ENCODE results near the gene MSI2. TPM values are rescaled to one million over a fixed set of nuclear protein-coding genes. Genes with fewer than 3 reads are reported as not detected.

MSI2 gene
- polyA plus RNA-seq, 1 of the 3 experiments (the other 2 are of a cell fraction), result 24.1 TPM

GRCh38 chr17:57375770-57376225 lies 119.5 kb downstream of the MSI2 start (continued):
- no peak for TF ChIP-seq EZH2phosphoT487 (IDR thresholded peaks at IDR 0.05; ENCODE audit: borderline replicate concordance, low read depth)
- no peak for TF ChIP-seq SIN3A (IDR thresholded peaks at IDR 0.05; ENCODE audit: borderline replicate concordance, low read depth, low read length)
- no peak for TF ChIP-seq MXI1 (IDR thresholded peaks at IDR 0.05; ENCODE audit: low read depth, low read length)
- no peak for TF ChIP-seq CTCF (IDR thresholded peaks at IDR 0.05)

GRCh38 chr17:57377094-57377493 lies 120.8 kb downstream of the MSI2 start:
- POLR2A ChIA-PET, result no interaction called here
- H3K27ac ChIP-seq (ENCODE audit: low read depth in 2 of 2, low read length in 1 of 2), result peak overlapping the region in 1 of 2 experiments; percentile 7; a peak in 1 of 4 replicates
- peaks cover 4% of the 10 kb centered on the region; the same call in 1 of the 2 replicates for H3K9me3 ChIP-seq
- CTCF ChIA-PET, result interaction anchor here (1.0 kb wide), 1 partner anchor 134 kb away, joined by 4 read pairs; no protein-coding TSS in a partner anchor
- peaks cover 0 to 12% of the 10 kb centered on the region in 2 experiments for H3K36me3 ChIP-seq (replicated peaks in 1 of 2; ENCODE audit: control insufficient read depth in 1 of 2, insufficient read depth in 2 of 2, low read length in 1 of 2)
- no peak overlapping the region for H2AFZ ChIP-seq (ENCODE audit: low read depth)
- H3K27me3 ChIP-seq (ENCODE audit: insufficient read depth), result no peaks in the 10 kb centered on the region
- H3K9ac ChIP-seq, result no peak overlapping the region
- no peaks in the 10 kb centered on the region for H3F3A ChIP-seq (replicated peaks; ENCODE audit: insufficient read depth)
- H3K4me3 ChIP-seq (ENCODE audit: low read depth in 2 of 2, low read length in 1 of 2), result no peak overlapping the region
- DNase-seq, result no peak
- no peak for TF ChIP-seq ELF1 (IDR thresholded peaks at IDR 0.05)
- no peak for TF ChIP-seq SIN3A (IDR thresholded peaks at IDR 0.05; ENCODE audit: borderline replicate concordance, low read depth, low read length)
- no peak for TF ChIP-seq USF1 (IDR thresholded peaks at IDR 0.05; ENCODE audit: borderline replicate concordance, low read depth)
- no peak for TF ChIP-seq EZH2phosphoT487 (IDR thresholded peaks at IDR 0.05; ENCODE audit: borderline replicate concordance, low read depth)
- TF ChIP-seq USF2 (IDR thresholded peaks at IDR 0.05; ENCODE audit: borderline replicate concordance, low read depth, low read length), result no peak
- no peak for TF ChIP-seq TCF12 (IDR thresholded peaks at IDR 0.05)
- TF ChIP-seq NFIC (IDR thresholded peaks at IDR 0.05; ENCODE audit: borderline replicate concordance), result no peak
- TF ChIP-seq PBX3 (IDR thresholded peaks at IDR 0.05), result no peak
- TF ChIP-seq IRF3 (IDR thresholded peaks at IDR 0.05; ENCODE audit: low read depth, low read length), result no peak
- TF ChIP-seq FOXJ3 (CRISPR knock-in tag; IDR thresholded peaks at IDR 0.05), result no peak
- TF ChIP-seq RXRA (IDR thresholded peaks at IDR 0.05; ENCODE audit: borderline replicate concordance, low read depth), result no peak
- TF ChIP-seq REST (IDR thresholded peaks at IDR 0.05; ENCODE audit: low read depth, low read length), result no peak
- TF ChIP-seq MEF2A (IDR thresholded peaks at IDR 0.05; ENCODE audit: borderline replicate concordance, low read depth), result no peak
- H4K20me1 ChIP-seq (ENCODE audit: insufficient read depth), result no peaks in the 10 kb centered on the region
- H3K4me1 ChIP-seq (ENCODE audit: control insufficient read depth in 1 of 2, insufficient read depth in 2 of 2, low read depth in 1 of 2, low read length in 1 of 2), result peaks cover 0 to 43% of the 10 kb centered on the region in 2 experiments; a peak in 3 of 4 replicates
- H3K4me2 ChIP-seq, result no peak overlapping the region
- 90% methylated on average over 7 of the region's 7 CpGs for WGBS (ENCODE audit: low lambda C conversion rate)
- no peaks in the 10 kb centered on the region for H3K9me2 ChIP-seq
- no peaks in the 10 kb centered on the region for H3K79me2 ChIP-seq (ENCODE audit: insufficient read depth)
